Loucy (cell line): ENCODE measurements around the gene KRTAP10-5.

Experiments used
- H2AFZ ChIP-seq: fragments of 200-600 bp; sonication (generic); 2 replicates; pipeline ENCODE4 v1.6.0; 2016; ENCODE audit warnings: antibody characterized with exemption, mild to moderate bottlenecking, low read length, moderate library complexity
- H3F3A ChIP-seq: fragments of 200-600 bp; 2 replicates; pipeline ENCODE4 v1.6.0; 2016; ENCODE audit warnings: antibody characterized with exemption, low read depth, mild to moderate bottlenecking
- H3K27me3 ChIP-seq: fragments of 200-600 bp; sonication (generic); 2 replicates; pipeline ENCODE4 v1.6.1; 2014; ENCODE audit warnings: low read length, mild to moderate bottlenecking; ENCODE audit not compliant: insufficient read depth, poor library complexity, severe bottlenecking
- H3K36me3 ChIP-seq: fragments of 200-600 bp; sonication (generic); 2 replicates; pipeline ENCODE4 v1.6.1; 2016; ENCODE audit warnings: low read length; ENCODE audit not compliant: insufficient read depth
- H3K4me1 ChIP-seq: fragments of 200-600 bp; sonication (generic); 2 replicates; pipeline ENCODE4 v1.5.1; 2014; ENCODE audit warnings: low read length, mild to moderate bottlenecking; ENCODE audit not compliant: insufficient read depth, poor library complexity, severe bottlenecking
- H3K4me2 ChIP-seq: fragments of 200-600 bp; sonication (generic); 2 replicates; pipeline ENCODE4 v1.6.0; 2014; ENCODE audit warnings: antibody characterized with exemption, low read length, low read depth, mild to moderate bottlenecking; ENCODE audit not compliant: poor library complexity, severe bottlenecking
- H3K4me3 ChIP-seq: fragments of 200-600 bp; sonication (generic); 2 replicates; pipeline ENCODE4 v1.5.1; 2014; ENCODE audit warnings: low read length, mild to moderate bottlenecking, mixed read lengths; ENCODE audit not compliant: poor library complexity, severe bottlenecking
- H3K79me2 ChIP-seq: fragments of 200-600 bp; sonication (generic); 2 replicates; pipeline ENCODE4 v1.6.1; 2014; ENCODE audit warnings: low read length; ENCODE audit not compliant: insufficient read depth
- H3K9ac ChIP-seq: fragments of 200-600 bp; sonication (generic); 2 replicates; pipeline ENCODE4 v1.6.0; 2014; ENCODE audit warnings: mild to moderate bottlenecking, low read depth, low read length, moderate library complexity; ENCODE audit not compliant: poor library complexity, severe bottlenecking
- H3K9me2 ChIP-seq: fragments of 200-600 bp; sonication (generic); replicated peaks from 2 replicates; pipeline ENCODE4 v1.6.1; 2016; ENCODE audit warnings: low read depth, low read length, mixed read lengths
- H3K9me3 ChIP-seq: fragments of 200-600 bp; sonication (generic); 2 replicates; pipeline ENCODE4 v1.6.1; 2014; ENCODE audit warnings: mild to moderate bottlenecking, antibody characterized with exemption, low read length, low read depth; ENCODE audit not compliant: insufficient read depth
- H4K20me1 ChIP-seq: fragments of 200-600 bp; sonication (generic); 2 replicates; pipeline ENCODE4 v1.6.0; 2014; ENCODE audit warnings: antibody characterized with exemption, low read length, mild to moderate bottlenecking; ENCODE audit not compliant: insufficient read depth, poor library complexity, severe bottlenecking
- EZH2phosphoT487 ChIP-seq: fragments of 200-600 bp; IDR thresholded peaks from 2 replicates; pipeline ENCODE4 v1.6.1; 2018; ENCODE audit warnings: antibody characterized with exemption, mild to moderate bottlenecking, moderate library complexity, borderline replicate concordance
- TF ChIP-seq, protein P1 (sequence below): fragments of 200-600 bp; sonication (generic); conservative IDR thresholded peaks from 2 replicates; pipeline ENCODE4 v1.5.1; 2014; ENCODE audit warnings: mild to moderate bottlenecking, antibody characterized with exemption, low read length

Gene KRTAP10-5

DNA sequence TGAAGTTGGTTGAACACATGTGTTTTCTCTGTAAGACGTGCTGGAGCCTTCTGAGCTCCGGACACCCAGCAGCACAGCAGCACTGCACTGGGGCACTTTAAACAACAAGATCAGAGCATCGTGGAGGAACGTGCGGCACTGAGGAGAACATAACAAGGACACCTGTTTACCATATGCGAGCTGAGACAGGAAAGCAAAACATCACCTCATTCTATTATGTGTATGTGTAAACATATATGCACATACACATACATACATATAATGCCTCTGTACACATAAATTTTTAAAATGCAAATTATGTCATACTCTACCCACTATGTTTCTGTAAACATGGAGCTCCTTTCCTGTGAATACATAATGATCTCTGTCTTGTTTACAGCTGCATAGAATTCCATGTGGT lies 15.1 kb upstream of the KRTAP10-5 start:
- H3K9me3 ChIP-seq = no peaks in the 10 kb centered on the region
- H3K27me3 ChIP-seq = no peaks in the 10 kb centered on the region
- no peaks in the 10 kb centered on the region for H3K4me1 ChIP-seq
- H3F3A ChIP-seq = no peaks in the 10 kb centered on the region
- no peak overlapping the region for H3K4me3 ChIP-seq
- no peaks in the 10 kb centered on the region for H3K36me3 ChIP-seq
- TF ChIP-seq EZH2phosphoT487 = no peak
- TF ChIP-seq, protein P1, sequence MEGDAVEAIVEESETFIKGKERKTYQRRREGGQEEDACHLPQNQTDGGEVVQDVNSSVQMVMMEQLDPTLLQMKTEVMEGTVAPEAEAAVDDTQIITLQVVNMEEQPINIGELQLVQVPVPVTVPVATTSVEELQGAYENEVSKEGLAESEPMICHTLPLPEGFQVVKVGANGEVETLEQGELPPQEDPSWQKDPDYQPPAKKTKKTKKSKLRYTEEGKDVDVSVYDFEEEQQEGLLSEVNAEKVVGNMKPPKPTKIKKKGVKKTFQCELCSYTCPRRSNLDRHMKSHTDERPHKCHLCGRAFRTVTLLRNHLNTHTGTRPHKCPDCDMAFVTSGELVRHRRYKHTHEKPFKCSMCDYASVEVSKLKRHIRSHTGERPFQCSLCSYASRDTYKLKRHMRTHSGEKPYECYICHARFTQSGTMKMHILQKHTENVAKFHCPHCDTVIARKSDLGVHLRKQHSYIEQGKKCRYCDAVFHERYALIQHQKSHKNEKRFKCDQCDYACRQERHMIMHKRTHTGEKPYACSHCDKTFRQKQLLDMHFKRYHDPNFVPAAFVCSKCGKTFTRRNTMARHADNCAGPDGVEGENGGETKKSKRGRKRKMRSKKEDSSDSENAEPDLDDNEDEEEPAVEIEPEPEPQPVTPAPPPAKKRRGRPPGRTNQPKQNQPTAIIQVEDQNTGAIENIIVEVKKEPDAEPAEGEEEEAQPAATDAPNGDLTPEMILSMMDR = no peak
- no peaks in the 10 kb centered on the region for H3K9me2 ChIP-seq
- no peak overlapping the region for H3K4me2 ChIP-seq
- no peaks in the 10 kb centered on the region for H3K79me2 ChIP-seq
- no peak overlapping the region for H2AFZ ChIP-seq
- H4K20me1 ChIP-seq = no peaks in the 10 kb centered on the region
- H3K9ac ChIP-seq = no peak overlapping the region

DNA sequence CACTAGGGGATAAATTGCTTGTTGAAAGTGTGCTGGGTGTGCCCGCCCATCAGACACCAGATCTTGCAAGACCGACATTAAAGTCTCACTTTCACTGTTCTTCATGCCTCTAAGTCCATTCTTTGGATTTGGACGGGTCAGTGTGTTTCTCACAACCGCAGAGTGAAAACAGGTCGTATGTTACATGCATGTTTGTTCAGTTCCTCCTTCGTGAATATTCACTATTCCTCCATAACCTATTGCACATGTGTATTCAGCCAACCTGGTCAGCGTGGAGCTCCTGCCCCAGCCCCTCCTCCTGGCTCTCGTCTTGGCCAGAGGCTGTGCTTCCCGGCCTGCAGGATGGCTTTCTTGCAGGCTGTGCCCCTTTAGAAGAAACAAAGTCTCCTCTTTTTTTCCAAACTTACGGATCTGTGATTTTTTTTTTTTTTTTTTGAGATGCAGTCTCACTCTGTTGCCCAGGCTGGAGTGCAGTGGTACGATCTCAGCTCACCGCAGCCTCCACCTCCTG lies 14.1 kb upstream of the KRTAP10-5 start:
- no peak overlapping the region for H3K9ac ChIP-seq
- H3K9me2 ChIP-seq = no peaks in the 10 kb centered on the region
- TF ChIP-seq, protein P1 = no peak
- TF ChIP-seq EZH2phosphoT487 = no peak
- no peaks in the 10 kb centered on the region for H3K4me1 ChIP-seq
- no peak overlapping the region for H3K4me2 ChIP-seq
- no peak overlapping the region for H2AFZ ChIP-seq
- no peaks in the 10 kb centered on the region for H3K79me2 ChIP-seq
- no peaks in the 10 kb centered on the region for H3K27me3 ChIP-seq
- H3K4me3 ChIP-seq = no peak overlapping the region
- no peaks in the 10 kb centered on the region for H3K9me3 ChIP-seq
- H4K20me1 ChIP-seq = no peaks in the 10 kb centered on the region
- no peaks in the 10 kb centered on the region for H3K36me3 ChIP-seq
- H3F3A ChIP-seq = no peaks in the 10 kb centered on the region

DNA sequence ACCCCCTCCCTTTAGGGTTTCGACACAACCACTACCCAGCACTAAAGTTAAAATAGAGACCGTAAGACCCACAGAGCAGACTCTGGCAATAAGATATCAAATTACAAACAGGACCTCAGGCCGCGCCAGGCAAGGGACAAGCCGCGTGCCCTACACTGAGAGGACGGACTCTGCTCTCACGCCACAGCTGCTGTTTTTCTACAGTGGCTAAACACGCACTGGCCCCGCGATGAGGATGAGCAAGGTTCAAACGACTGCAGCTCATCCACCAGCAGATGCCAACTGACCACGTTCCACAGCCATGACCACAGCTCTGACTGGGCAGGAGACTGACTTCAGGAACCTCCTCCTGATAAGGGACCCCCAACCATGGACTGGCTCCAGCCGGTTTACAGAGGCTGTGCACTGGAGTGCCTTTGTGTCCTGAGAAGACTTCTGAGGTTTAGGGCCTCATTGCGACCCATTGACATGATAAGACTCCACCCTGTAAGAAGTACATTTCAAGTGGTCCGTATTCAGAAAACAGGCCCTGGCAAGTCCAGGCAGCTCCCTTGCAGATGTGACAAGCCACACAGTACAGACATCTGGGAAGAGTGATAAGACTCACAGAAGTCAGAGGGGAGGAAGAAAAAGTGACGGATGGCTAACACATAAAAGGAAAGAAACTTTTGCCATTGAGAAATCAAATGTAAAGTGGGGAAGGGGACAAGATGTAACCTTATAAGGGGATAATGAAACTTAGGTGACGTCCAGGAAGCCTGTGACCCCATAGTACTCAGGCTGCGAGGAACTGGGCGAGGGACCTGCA lies 13.4 kb upstream of the KRTAP10-5 start:
- Histone ChIP-seq H3K9me3 (no peaks in the 10 kb centered on the region), H4K20me1 (no peaks in the 10 kb centered on the region), H2AFZ (no peak overlapping the region), H3K4me3 (no peak overlapping the region), H3K79me2 (no peaks in the 10 kb centered on the region), H3K9ac (no peak overlapping the region), H3K4me2 (no peak overlapping the region), H3F3A (no peaks in the 10 kb centered on the region), H3K27me3 (no peaks in the 10 kb centered on the region), H3K9me2 (no peaks in the 10 kb centered on the region), H3K4me1 (no peaks in the 10 kb centered on the region), H3K36me3 (no peaks in the 10 kb centered on the region)
- TF ChIP-seq EZH2phosphoT487 = no peak
- TF ChIP-seq, protein P1 = no peak
